ENCODE data around the gene RTEL1.

Gene RTEL1

DNA sequence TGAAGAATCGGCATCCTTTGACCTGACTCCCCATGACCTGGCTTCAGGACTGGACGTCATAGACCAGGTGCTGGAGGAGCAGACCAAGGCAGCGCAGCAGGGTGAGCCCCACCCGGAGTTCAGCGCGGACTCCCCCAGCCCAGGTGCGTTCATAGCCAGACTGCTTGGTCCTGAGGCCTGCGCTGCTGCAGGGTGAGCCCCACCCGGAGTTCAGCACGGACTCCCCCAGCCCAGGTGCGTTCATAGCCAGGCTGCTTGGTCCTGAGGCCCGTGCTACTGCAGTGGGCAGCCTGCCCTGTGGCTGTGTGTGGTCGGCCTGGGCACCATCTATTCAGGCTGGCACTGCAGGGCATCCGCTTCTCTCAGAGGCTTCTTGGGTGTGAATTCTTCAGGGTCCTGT, 15.8 kb downstream of the RTEL1 start:
- no peak for DNase-seq

DNA sequence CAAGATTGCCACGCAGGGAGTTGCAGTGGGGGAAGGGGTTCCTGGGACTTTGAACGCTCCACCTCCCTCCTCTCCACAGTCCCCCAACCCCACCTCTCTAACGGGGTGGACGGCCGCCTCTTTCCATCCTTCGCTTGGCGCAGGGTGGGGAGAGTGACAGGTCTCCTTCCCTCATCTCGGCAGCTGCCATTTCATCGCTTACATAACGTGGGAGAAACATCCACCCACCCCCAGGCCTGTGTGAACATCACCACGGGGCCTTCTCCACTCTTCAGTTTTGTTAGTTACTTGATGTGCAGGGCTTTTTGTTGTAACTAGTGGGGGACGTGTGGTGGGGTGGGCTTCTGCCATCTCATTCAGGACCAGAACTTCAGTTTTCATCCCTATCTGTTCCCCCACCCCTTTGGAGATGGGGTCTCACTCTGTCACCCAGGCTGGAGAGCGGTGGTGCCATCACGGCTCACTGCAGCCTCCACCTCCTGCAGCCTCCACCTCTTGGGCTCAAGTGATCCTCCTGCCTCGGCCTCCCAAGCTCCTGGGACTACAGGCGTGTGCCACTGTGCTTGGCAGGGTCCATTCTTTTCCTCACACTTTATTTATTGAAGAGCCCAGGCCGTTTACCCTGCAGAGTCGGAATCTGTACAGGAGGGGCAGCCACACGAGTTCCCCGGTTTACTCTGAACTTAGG, 17.7 kb downstream of the RTEL1 start:
- DNase-seq = no peak

DNA sequence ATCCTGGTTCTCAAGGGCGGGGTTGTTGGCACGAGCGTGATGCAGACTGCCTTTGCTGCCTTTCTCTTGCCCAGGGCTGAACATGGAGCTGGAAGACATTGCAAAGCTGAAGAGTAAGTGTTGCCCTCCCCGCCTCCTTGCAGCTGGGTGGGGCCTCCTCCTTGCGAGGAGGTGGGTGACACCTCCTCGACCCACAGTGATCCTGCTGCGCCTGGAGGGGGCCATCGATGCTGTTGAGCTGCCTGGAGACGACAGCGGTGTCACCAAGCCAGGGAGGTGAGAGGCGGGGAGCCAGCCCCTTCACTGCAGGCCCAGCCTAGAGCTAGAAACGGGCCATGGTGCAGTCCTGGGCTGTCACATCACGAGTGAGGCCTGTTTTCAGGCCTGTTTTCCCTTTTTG, 20.0 kb downstream of the RTEL1 start:
- DNase-seq = no peak

- DNase-seq = no peak
Measured at GRCh38 chr20:63678667-63679465, 20.8 kb downstream of the RTEL1 start.

- DNase-seq = no peak
Measured at GRCh38 chr20:63679799-63680305, 21.7 kb downstream of the RTEL1 start.

DNA sequence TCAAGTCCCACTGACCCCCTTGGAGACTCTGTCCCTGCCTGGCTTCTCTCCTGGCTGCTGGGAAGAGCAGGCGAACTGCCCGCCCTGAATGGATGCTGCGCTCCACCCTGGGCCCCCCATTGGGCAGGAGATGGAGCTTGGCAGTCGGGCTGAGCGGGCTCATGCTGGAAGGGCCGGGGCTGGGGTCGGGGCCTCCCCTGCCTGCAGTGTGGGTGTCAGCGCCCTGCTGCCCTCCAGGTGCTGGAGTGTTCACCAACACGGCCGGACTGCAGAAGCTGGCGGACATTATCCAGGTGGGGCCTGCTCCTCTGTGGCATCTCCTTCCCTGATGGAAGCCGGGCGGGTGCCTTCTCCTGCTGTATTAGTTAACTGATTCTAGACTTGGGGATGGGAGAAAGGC, 22.3 kb downstream of the RTEL1 start:
- DNase-seq = no peak

DNA sequence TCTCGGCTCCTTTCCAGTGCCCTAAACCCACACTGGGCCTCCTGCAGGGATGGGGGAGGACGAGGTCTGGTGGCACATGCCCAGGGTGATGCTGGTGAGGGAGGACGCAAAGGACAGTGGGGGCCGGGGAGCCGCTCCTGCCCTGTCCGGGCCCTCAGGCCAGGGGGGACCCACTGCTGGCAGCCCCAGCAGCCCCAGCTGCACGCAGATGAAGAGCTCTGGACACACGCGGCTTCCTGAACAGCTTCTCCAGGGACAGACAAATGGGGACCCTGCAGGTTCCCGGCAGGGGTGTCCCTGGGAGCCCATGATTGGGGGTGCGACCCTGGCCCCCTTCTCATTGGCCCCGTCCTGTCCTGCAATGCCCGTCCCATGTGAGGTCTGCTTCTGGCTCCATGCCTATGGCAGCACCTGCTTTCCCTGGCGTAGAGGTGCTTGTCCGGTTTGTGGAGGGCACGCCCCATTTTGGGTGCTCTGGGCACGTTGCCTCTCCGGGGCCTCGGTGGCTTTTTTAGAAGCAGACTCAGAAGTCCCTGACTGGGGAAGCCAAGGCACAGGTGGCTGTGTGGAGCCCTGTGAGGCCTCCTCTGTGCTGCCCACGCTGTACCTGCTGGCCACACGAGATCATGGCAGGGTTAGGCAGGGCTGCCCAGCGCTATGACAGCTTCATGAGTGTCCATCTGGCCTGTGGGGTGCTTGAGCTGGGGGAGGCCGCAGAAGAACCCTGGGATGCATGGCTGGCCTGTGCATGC, 22.9 kb downstream of the RTEL1 start:
- DNase-seq = no peak

DNA sequence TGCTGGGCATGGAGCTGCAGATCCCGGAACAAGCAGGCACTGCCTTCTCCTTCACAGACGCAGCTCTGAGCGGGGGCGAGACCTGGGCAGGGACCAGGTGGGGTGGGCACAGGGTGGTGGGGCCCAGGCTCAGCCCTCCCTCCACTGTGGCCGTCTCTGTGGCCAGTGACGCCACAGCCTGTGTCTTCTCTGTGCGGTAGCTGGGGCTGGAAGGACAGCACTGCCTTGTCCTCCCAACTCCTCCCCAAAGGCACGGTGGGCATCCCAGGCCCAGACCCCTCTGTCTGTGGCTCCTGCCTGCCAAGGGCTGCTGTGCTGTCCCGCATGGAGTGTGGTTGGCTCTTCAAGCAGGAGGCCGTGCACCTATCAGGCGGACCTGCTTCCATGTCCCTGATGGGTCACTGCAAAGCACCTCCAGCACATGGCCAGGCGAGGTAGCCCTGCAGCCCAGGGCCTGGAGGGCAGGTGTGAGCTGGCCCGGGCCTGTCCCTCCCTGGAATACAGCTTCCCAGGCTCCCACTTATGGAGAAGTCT, 23.6 kb downstream of the RTEL1 start:
- no peak for DNase-seq

DNA sequence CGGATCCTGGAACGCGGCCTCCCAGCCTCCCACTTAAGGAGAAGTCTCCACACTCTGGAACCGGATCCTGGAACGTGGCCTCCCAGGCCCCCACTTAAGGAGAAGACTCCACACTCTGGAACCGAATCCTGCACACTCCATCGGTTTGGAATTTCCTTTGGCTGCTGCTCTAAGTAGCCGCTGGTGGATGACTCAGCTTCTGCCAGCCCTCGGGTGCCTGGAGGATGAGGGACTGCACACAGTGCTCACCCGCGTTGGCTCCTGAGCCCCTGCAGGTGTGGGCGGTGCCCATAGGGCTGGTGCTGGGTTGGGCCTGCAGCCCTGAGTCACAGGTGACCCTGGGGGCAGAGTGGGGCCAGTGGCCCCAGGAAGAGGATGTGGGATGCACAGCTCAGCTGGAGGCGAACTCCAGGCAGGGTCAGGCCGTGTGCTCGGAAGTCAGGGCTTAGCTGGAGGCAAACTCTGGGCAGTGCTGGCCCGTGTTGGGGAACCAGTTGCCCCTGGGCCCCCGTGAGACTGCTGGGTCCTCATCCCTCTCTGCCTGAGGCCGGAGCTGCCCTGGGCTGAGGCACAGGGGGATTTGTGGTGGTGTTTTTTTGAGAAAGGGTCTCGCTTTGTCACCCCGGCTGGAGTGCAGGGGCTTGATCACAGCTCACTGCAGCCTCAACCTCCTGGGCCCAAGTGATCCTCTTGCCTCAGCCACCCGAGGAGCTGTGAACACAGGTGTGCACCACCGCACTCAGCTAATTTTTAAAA, 24.4 kb downstream of the RTEL1 start:
- no peak for DNase-seq

- DNase-seq = no peak
Measured at GRCh38 chr20:63685269-63686026, 27.3 kb downstream of the RTEL1 start.

GRCh38 chr20:63686094-63686491, 28.0 kb downstream of the RTEL1 start:
- no peak for DNase-seq

DNA sequence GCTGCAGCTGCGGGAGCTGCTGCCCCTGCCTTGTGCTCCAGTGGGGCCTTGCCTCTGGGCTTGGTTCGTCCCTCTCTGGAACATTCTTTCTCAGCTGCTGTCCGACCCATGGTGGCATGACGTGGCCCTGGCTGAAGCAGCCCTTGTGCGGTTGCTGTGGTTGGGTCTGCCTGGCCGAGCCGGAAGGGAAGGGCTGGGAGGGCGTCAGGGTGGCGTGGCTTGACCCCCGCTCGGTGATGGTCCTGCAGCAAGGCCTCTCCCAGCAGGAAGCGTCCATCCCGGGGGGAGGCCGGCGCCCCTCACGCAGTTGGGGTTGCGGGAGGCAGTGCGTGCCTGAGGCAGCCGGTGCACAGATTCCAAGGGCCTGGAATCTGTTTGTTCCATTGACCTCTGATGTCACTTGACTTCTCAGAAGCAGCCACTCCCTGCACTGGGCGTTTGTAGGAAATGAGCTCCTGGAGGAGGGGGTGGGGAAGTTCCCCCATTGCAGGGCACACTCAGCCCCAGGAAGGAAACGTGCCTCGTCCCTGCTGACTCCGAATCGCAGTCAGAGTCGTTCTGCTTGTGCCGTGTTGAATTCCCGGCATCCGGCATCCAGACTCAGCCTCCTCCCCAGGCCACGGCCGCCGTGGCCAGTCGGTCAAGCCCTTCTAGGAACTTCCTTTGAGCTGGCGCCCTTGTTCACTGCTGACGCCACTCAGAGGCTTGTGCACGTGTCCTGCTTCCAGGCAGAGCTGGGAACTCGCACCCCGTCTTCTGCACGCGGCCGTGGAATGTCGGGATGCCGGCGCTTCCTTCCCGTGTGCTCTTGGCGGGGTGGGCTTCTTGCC, 28.6 kb downstream of the RTEL1 start:
- no peak for DNase-seq

GRCh38 chr20:63687419-63688178, 29.5 kb downstream of the RTEL1 start:
- no peak for DNase-seq

- DNase-seq = no peak
Measured at GRCh38 chr20:63688228-63689045, 30.3 kb downstream of the RTEL1 start.

GRCh38 chr20:63689046-63690002, 31.2 kb downstream of the RTEL1 start:
- no peak for DNase-seq

DNA sequence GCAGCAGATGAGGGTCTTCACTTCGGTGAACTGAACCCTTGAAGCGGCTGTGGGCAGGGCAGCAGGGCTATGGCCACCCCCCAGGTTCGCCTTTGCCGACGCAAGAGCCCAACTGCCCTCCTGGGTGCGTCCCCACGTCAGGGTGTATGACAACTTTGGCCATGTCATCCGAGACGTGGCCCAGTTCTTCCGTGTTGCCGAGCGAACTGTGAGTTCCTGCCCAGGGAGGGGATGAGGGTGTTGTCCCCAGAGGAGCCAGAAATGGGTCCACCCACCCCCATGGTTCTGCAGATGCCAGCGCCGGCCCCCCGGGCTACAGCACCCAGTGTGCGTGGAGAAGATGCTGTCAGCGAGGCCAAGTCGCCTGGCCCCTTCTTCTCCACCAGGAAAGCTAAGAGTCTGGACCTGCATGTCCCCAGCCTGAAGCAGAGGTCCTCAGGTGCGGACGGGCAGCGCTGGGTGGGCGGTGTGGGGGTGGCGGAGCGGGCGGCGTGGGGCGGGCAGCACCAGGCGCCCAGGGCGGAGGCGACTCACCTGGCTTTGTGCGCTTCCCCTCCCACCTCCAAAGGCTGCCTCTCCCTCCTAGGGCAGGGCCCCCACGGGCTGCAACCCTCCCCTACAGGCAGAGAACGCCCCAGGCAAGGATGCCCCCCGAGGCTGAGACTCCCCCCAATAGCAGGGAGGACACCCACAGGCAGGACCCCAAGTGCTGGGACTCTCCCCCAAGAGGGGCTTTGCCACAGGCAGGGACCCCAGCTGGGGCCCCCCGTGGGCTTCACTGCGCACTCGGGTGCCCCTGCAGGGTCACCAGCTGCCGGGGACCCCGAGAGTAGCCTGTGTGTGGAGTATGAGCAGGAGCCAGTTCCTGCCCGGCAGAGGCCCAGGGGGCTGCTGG, 32.1 kb downstream of the RTEL1 start:
- no peak for DNase-seq

Measured in activated CD4-positive, CD25-positive, alpha-beta regulatory T cell treated with anti-CD3 and anti-CD28 coated beads, Interleukin-2, amount 50 U/mL, for 72 hours (primary cell).